ENCODE measurements around the gene RIOK3.
"Not testable (repeated sequence)": the region's sequence is repeated elsewhere in the genome, so short reads cannot be mapped to it uniquely, and the experiment has no call there.

Gene RIOK3

DNA sequence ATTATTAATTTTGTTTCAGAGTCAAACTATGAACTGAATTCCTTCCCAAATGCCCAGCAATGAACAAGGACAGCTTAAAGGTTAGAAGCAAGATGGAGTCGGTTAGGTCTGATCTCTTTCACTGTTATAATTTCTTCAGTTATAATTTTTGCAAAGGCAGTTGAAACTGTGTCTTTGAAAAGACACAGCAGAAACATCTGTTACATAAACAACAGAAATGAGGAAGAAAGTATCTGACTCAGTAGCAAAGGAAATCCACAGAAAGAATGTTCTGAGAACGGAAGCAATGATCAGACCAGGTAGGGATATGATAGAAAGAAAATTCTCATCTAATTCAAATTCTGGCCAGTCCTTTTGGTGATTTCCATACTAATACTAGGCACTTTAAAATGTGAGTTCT is 45.0 kb downstream of the RIOK3 start:
- DNase-seq (ENCODE audit: low read depth in 3 of 3) = no peak

DNA sequence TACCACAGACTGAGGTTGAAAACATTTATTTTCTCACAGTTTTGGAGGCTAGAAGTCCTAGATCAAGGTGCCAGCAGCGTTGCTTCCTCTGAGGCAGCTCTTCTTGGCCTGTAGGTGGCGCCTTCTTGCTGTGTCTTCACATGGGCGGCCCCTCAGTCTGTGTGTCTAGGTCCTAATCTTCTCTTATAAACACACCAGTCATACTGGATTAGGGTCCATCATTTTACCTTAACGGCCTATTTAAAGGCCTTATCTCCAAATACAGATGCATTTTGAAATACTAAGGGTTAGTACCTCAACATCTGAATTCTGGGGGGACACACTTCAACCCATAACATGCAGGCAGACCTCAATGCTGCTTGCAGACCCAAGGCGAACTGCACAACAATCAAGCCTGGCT is 45.8 kb downstream of the RIOK3 start:
- peak; percentile 20 to 45 (median 41) for DNase-seq (ENCODE audit: low read depth in 3 of 3)

DNA sequence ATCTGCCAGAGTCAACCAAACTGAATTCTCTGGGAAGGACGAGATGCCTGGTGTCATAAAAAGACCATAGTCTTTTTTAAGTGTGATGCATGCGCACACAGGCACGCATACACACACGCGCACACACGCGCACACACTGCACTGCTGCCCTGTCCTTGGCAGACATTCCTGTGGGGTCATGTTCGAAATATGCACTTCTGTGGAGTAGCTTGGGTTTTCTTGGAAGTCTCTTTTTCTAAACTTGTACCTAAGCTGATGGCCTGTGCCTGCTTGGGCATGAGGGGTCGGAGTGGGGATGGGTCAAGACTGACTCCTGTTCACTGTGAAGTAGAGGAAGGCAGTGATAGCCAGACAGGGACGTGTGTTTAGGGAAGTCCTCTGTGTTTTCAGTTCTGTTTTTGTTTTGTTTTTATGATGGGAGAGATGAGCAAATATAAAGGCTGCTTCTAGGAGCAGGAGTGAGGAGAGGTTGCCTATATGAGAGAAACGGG is 46.2 kb downstream of the RIOK3 start:
- DNase-seq (ENCODE audit: low read depth in 3 of 3) = no peak

DNA sequence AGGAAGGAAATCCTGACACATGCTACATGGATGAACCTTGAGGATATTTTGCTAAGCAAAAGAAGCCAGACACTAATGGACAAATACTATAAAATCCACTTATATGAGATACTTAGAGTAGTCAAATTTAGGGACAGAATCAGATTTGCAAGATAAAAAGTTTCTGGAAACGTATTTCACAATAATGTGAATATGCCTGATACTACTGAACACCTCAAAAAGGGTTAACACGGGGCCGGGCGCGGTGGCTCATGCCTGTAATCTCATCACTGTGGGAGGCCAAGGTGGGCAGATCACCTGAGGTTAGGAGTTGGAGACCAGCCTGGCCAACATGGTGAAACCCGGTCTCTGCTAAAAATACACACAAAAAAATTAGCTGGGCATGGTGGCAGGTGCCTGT is 48.5 kb downstream of the RIOK3 start:
- no peak for DNase-seq (ENCODE audit: low read depth in 3 of 3)

DNA sequence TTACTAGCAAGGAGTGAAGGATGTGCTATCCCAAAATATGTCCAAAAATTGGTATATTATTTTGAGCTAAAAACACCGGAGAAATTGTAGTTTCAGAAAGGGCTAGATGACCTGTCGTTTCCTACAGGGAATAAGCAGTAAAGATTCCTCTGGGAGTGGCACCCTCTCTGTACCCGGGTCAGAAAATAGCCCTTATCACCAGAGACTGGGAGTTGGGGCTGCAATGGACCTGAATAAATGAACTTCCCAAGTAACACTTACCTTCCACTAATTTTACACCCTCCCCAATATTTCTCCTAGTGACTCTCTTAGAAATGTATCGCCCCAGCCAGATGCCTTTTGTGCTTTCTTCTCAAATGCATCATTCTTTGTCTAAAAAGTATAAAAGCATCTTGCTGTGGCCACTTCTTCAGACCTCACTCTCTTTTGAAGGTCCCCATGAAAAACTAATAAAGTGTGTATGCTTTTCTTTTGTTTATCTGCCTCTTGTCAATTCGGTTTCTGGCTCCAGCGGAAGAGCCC is 49.5 kb downstream of the RIOK3 start:
- DNase-seq (ENCODE audit: low read depth in 3 of 3) = no peak

DNA sequence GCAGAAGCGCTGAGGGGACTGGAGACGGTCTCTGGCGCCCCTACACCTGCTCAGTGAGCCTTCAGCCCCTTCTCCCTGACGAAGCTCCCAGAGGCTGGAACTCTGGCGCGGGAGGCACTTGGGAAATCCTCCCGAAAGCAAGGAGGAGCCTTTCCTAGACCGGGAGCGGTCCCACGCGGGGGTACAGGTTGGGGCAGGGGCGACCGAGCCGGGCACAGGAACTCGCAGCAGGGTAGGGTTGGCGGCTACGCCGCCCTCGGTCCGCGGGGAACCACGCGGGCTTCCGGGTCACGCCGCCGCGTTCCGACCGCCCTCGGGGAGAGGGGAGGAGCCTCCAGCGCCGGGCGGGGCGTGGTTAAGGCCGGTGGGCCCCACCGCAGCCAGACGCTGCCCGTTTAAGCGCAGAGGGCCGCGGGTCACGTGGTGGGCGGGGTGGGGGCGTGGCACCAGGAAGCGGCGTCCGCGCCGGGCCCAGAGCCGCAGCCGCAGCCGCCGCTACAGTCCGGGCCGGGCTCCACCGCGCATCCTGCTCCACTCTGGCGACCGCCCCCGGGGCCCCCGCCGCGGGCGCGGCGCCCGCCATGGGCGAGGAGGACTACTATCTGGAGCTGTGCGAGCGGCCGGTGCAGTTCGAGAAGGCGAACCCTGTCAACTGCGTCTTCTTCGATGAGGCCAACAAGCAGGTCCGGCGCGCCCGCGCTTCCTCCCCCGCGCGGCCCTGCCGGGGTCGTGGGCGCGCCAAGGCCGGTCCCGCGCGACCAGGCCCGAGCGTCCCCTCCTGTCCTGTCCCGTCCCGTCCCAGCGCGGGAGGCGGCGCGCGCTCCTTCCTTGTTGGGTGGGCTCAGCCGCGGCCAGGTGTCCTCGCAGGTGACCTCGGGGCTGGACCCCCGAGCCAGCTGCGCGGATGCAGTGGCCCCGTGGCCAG is 50.2 kb downstream of the RIOK3 start, which contains the start of gene RMC1:
RMC1 (plus strand) TSS at position 474 of the 925 bp plus-strand sequence; CDS start at position 582, 108 bp downstream.
- peak; percentile 95 to 99 (median 97) for DNase-seq (ENCODE audit: low read depth in 3 of 3)

DNA sequence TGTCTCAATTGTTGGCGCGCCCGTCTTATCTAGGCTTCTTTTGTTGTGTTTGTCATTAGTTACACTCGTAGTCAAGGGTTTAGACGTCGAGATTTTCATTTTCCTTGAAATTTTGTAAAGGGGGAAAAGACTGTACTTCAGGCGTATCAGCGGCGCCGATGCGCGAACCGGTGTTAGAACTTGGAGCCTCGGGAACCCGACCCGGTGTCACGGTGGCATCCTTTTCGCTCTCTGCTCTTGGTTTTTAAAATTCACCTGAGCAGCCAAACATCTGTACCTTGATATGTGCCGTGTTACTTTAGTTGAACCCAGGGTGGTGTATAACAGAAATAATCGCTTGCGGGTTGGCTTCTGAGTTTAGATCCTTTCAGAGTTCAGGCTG is 50.9 kb downstream of the RIOK3 start:
- no peak for DNase-seq (ENCODE audit: low read depth in 3 of 3)

DNA sequence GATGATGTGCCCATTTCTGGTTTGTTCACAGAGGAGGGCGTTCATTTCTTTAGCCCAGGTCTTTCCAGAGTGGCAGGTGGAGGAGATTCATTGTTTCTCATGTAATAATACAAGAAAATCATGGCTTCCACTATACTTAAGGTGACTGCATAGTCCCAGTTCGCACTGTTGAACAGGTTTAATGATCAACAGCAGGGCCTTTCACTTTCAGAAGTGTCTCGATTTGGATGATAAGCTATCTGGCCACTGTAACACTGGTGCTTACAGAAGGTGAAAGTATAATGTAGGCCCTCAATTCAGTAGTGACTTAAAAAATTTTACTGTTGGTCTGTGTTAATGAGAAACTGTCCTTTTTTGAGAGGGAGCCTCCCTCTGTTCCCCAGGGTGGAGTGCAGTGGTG is 51.6 kb downstream of the RIOK3 start:
- no peak for DNase-seq (ENCODE audit: low read depth in 3 of 3)

DNA sequence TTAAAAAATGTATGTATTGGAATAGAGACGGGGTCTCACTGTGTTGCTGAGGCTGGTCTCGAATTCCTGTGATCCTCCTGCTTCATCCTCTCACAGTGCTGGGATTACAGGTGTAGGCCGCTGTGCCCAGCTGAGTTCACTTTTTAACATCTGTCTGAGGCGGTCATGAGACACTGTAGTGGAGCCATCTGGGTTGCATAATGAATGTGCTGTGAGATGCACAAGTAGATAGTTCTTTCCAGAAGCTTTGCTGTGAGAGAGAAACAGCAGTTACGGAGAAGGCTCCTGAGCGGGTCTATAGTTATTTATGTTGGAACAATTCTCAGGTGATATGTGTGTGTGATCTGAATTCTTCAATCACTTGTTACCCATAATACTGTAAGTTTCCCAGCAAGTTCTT is 53.3 kb downstream of the RIOK3 start:
- no peak for DNase-seq (ENCODE audit: low read depth in 3 of 3)

DNA sequence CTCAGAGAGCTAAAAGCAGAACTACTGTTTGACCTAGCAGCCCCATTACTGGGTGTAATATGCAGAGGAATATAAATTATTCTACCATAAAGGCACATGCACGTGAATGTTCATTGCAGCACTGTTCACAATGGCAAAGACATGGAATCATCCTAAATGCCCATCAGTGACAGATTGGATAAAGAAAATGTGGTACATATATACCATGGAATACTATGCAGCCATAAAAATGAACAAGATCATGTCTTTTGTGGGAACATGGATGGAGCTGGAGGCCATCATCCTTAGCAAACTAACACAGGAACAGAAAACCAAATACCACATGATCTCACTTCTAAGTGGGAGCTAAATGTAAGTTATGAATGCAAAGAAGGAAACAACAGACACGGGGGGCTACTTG is 57.8 kb downstream of the RIOK3 start:
- not testable (repeated sequence) for DNase-seq (ENCODE audit: low read depth in 3 of 3)

DNA sequence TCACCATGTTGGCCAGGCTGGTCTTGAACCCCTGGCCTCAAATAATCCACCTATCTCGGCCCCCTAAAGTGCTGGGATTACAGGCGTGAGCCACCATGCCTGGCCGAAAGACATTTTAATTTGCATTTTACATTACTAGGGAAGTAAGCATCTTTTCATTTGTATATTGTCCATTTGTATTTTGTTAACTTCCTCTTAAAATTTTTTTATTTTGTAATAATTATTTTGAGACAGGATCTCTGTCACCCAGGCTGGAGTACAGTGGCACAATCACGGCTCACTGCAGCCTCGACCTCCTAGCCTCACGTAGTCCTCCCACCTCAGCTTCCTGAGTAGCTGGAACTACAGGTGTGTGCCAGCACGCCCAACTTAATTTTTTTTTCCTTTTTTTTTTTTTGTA is 59.1 kb downstream of the RIOK3 start:
- DNase-seq (ENCODE audit: low read depth in 3 of 3) = not testable (repeated sequence)

DNA sequence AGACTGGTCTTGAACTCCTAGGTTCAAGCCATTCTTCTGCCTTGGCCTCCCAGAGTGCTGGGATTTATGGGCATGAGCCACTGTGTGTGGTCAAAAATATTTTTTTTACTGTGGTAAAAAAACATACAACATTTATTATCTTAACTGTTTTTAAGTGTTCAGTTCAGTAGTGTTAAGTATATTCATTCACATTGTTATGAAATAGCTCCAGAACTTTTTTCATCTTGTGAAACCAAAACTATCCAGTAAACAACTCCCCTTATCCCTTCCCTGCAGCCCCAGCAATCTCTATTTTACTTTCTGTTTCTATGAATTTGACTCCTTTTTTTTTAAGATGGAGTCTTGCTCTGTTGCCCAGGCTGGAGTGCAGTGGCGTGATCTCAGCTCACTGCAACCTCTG is 59.6 kb downstream of the RIOK3 start:
- DNase-seq (ENCODE audit: low read depth in 3 of 3) = no peak

DNA sequence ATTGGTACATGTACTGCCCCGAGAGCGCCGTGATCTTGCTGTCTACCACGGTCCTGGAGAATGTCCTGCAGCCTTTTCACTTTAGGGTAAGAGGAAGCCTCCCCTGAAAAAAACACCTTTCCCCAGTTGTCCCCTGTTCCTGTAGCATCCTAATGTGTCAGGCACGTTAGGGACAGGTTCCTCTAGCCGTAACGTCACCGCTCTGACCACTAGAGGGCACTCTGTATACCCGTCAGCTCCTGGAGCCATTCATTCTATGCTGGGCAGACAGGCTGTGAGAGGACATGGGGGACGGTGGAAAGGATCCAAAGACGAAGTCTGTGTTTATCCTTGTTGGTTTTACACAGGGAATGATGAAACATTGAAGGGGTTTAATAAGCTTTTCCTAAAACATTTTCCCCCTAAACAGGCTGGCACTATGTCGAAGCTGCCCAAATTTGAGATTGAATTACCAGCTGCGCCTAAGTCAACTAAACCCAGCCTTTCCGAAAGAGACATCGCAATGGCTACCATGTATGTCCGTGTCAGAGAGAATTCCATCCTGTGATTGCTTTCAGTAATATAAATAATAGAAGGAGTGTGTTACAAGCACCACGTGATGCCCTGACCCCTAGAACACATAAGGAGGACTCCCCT is 62.9 kb downstream of the RIOK3 start:
- DNase-seq (ENCODE audit: low read depth in 3 of 3) = peak; percentile 38 to 65 (median 51)

DNA sequence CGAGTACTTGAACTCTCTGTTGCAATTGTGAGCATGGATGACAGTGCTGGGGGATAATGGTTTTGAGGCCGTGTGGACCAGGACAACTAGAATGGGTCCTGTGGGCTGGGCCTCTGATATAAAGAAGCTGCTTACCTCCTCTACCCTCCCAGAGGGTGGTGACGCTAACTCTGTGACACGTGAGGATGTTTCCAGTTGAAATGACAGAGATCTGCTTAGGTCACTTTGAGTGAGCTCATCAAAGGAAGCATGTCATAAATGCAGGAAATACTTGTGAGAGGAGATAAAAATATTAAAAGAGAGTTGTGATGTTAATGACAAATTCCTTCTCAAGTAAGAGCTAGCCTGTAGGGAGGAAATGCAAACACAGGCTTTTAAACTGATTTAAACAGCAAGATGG is 66.6 kb downstream of the RIOK3 start:
- DNase-seq (ENCODE audit: low read depth in 3 of 3) = no peak

DNA sequence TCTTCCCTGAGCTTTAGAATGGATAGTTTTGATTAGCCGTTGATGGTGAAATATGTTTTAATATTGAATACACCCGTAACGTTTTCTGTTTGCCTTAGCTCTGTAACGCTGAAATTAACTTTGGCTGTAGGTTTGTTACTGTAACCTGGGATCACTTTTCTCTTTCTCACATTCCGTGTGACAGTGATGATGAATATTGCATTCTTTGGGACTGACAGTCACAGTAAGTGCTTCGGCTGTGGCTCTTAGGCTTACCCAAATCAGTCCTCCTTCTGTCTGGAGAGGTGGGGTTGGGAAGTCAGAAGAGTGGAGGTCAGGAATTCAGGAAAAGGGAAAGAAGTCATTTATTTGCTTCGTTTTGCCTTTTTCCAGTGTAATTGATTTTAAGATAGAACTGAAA is 68.2 kb downstream of the RIOK3 start:
- no peak for DNase-seq (ENCODE audit: low read depth in 3 of 3)

DNA sequence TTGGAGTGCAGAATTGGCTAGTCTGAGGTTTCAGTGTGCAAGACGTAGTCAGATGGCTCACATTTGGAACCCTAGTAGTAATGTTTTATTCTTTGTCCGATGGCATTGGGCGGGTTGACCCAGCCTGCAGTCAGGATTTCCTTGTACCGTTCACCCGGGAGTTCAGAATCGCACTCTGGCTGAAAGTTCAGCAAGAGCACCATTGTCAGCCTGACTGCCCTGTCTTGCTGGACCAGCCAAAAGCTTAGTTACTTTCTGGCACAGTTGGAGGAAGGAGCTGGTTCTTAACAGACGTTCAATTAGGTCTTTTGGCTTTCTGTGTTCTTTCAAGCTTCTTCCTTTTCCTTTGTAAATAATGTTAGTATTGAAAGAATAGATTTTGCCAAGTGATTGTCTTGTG is 68.8 kb downstream of the RIOK3 start:
- no peak for DNase-seq (ENCODE audit: low read depth in 3 of 3)

DNA sequence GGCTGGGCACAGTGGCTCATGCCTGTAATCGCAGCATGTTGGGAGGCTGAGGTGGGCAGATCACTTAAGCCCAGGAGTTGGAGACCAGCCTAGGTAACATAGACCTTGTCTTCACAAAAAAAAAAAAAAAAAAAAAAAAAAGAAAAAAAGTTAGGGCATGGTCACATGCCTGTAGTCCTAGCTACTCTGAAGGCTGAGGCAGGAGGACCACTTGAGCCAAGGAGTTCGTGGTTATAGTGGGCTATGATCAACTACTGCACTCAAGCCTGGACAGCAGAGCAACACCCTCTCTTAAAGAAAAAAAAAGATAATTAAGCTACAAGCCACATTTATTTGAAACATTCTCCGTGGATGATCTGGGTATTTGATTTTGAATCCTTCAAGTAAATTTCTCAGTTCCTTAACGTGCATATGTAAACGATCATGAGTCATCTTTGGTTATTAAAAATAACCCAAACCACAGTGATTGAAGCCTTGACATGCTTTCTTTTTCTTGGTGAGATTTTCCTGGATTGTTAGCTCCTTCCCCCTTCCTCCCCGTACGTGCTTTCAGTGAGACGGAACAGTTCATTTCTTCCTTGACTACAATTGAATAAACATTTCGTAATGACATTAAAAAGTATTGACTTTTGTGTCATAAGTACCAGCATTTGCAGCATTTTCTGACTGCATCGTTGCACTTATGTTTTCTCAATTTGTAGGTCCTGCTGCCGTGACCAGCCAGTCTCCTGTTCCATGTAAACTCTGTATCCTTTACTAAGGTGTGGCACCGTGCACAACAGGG is 70.5 kb downstream of the RIOK3 start:
- no peak for DNase-seq (ENCODE audit: low read depth in 3 of 3)

DNA sequence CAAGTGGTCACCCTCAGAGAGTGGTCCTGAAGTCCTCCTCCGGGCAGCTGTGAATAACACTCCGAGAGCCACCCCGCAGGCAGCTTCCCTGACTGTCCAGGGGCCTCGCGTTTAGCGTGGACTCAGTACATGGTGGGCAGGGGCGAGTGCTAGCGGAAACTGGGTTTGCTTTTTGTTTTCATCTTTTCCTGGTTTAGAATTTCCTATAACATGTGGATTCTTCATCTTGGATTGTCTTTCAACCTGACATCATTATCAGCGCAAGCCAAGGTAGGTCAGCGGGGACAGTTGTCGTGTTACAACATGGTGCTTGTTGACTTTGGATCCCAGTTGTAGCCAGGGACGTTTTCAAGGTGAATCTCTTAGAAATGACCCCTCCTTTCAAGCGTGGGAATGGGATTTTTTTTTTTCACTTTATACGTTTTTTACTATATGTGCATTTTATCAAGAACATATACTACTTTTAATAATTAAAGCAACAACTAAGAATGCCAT is 71.2 kb downstream of the RIOK3 start:
- no peak for DNase-seq (ENCODE audit: low read depth in 3 of 3)

DNA sequence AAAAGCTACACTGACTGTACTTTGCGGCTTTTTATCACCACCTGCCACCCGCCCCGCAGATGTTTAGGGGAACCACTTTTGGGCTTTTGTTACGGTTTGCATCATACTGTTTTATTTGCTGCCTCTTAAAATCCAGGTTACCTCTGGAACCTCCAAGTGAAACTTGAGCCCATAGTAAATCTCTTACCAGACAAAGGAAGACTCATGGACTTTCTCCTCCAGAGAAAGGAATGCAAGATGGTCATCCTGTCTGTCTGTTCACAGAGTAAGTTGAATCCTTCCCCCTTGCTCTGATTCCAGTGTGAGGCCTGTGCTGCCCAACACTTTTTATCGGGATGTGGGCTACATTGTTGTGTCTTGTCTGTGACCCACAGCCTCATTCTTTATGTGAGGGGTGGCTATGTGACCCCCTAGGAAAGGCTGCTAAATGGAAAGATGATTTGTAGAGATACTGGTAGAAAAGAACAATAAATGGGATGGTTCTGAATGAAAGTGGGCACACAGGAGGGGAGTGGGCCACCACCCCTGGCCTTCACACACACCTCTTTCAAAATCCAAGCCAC is 73.5 kb downstream of the RIOK3 start:
- no peak for DNase-seq (ENCODE audit: low read depth in 3 of 3)

DNA sequence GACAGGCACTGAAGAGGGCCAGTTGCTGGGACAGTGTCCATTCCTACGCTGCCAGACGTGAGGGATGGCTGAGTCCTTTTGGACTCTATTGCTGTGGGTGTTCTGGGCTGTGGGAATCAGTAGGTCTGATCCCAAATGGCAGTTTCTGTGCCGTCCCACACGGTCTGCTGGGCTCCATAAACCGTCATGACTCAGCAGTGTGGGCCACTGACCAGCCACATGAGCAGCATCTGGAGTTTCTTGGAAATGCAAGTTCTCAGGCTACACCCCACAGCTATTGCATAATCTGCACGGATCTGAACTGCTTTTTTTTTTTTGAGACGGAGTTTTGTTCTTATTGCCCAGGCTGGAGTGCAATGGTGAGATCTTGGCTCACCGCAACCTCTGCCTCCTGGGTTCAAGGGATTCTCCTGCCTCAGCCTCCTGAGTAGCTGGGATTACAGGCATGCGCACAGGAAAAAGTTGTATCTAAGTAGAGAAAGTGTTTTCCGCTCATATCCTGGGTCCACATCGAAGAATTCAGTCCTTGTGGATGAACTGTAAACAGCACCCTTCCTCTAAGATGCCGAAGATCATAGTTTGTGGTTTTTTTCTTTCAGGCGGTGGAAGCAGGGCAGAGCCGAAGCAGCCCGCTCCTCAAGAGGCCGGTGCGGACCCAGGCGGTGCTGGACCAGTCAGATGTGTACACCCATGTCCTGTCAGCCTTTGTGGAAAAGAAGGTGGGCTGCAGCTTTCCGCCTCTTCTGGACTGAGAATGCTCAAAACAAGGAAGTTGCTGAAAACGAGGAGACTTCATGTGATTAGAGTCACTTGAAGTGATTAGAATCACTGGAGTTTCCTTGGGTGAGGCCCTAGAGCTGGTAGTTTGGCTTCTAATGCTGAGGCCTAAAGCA is 75.7 kb downstream of the RIOK3 start:
- no peak for DNase-seq (ENCODE audit: low read depth in 3 of 3)
